AG09309 (cell line): Measurements from ENCODE around the gene NXN.
A peak's percentile ranks its signal among the peaks of the same experiment; 100 is the strongest.
"Not testable (repeated sequence)": the region's sequence is repeated elsewhere in the genome, so short reads cannot be mapped to it uniquely, and the experiment has no call there.

Experiments
- DNase-seq: peaks from one replicate; pipeline ENCODE4 v3.0.0-alpha.2; 2010; ENCODE audit warnings: low read depth
- H3K4me3 ChIP-seq: 2 replicates; pipeline ENCODE4 v1.5.1; 2011; ENCODE audit warnings: mild to moderate bottlenecking, low read depth, low read length, moderate library complexity; ENCODE audit not compliant: control insufficient read depth
- CTCF ChIP-seq: IDR thresholded peaks from 2 replicates; pipeline ENCODE4 v1.5.1; 2011; ENCODE audit warnings: mild to moderate bottlenecking, low read depth, low read length, inconsistent platforms; ENCODE audit not compliant: insufficient read depth, control insufficient read depth; ENCODE audit errors: missing control alignments

Gene NXN

GRCh38 chr17:846901-847843 lies 132.4 kb downstream of the NXN start:
- no peak for DNase-seq
- H3K4me3 ChIP-seq: no peak overlapping the region; the same call in 1 of the 2 replicates
- TF ChIP-seq CTCF: no peak

- DNase-seq: no peak
- no peak for TF ChIP-seq CTCF
- H3K4me3 ChIP-seq: no peak overlapping the region
Observed at GRCh38 chr17:841313-841712, 138.3 kb downstream of the NXN start.

GRCh38 chr17:838486-838885 lies 141.1 kb downstream of the NXN start:
- TF ChIP-seq CTCF: no peak

DNA sequence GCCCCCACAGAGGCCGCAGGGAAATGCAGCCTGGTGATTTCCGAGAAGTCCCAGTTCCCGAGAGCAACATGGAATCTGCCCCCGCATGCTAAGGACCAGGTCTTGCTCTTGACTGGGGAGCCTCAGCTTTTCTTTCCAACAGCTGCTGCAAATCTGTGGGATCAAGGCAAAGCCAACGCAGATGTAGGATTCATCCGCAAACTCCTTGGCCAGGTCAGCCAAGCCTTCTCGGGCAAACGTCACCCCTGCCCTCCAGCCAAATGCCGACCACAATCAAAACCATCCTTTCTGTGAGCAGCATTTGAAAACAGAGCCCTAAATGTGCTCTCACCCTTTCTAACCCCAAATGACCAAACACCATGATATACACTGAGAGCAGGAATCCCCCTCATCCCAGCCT lies 143.4 kb downstream of the NXN start:
- no peak overlapping the region for H3K4me3 ChIP-seq
- DNase-seq: peak; percentile 82
- no peak for TF ChIP-seq CTCF

More at GRCh38 chr17:838486-838885, 141.1 kb downstream of the NXN start:
- no peak overlapping the region for H3K4me3 ChIP-seq
- DNase-seq: no peak

- not testable (repeated sequence) for DNase-seq
Observed at GRCh38 chr17:835721-836120, 143.9 kb downstream of the NXN start.

DNA sequence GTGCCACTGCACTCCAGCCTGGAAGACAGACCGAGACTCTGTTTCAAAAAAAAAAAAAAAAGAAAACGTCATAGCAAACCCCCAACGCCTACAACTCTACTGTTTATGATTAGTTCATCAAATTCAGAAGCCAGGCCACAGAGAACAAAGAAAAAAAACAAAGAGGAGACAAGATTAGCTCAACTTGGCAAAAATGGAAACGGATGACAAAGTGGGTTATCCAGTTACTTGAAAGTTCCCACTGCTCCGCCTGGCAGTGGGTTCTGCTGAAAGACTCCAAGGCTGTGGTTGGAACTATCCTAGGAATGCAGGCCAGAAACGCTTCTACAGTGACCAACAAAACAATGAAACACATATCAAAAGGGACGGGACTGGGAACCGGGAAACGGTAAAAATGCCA lies 144.3 kb downstream of the NXN start:
- no peak for TF ChIP-seq CTCF
- peak; percentile 99 for DNase-seq
- no peak overlapping the region for H3K4me3 ChIP-seq

More at GRCh38 chr17:835721-836120, 143.9 kb downstream of the NXN start:
- H3K4me3 ChIP-seq: not testable (repeated sequence)

GRCh38 chr17:834136-834535 lies 145.4 kb downstream of the NXN start:
- DNase-seq: no peak
- H3K4me3 ChIP-seq: no peak overlapping the region
- no peak for TF ChIP-seq CTCF
